ENCODE results near the gene PSAP. TPM values are rescaled to one million over a fixed set of nuclear protein-coding genes. Genes with fewer than 3 reads are reported as not detected.

Gene PSAP
- total RNA-seq, 1 experiment from 2014 or later, result 251 TPM

GRCh38 chr10:71810048-71810750, 40.9 kb downstream of the PSAP start:
- Histone ChIP-seq H3K9me3 (replicated peaks) (no peaks in the 10 kb centered on the region), H3K27me3 (replicated peaks) (no peaks in the 10 kb centered on the region), H3K4me3 (no peak overlapping the region), H3K36me3 (peaks cover 3% of the 10 kb centered on the region; the same call in 1 of the 2 replicates), H3K4me1 (replicated peaks) (no peaks in the 10 kb centered on the region), H3K27ac (no peak overlapping the region)
- no peak for DNase-seq (ENCODE audit: low read depth in 1 of 2, low spot score in 2 of 2)

- Histone ChIP-seq H3K27ac (no peak overlapping the region), H3K9me3 (replicated peaks) (no peaks in the 10 kb centered on the region), H3K36me3 (no peaks in the 10 kb centered on the region), H3K4me1 (replicated peaks) (no peaks in the 10 kb centered on the region), H3K27me3 (replicated peaks) (no peaks in the 10 kb centered on the region), H3K4me3 (no peak overlapping the region)
- DNase-seq (ENCODE audit: low read depth in 1 of 2, low spot score in 2 of 2), result no peak
Measured at GRCh38 chr10:71809628-71810027, 41.4 kb downstream of the PSAP start.

GRCh38 chr10:71807557-71808510, 43.2 kb downstream of the PSAP start:
- Histone ChIP-seq H3K36me3 (no peaks in the 10 kb centered on the region), H3K4me3 (no peak overlapping the region), H3K27me3 (replicated peaks) (no peaks in the 10 kb centered on the region), H3K27ac (no peak overlapping the region), H3K4me1 (replicated peaks) (no peaks in the 10 kb centered on the region), H3K9me3 (replicated peaks) (no peaks in the 10 kb centered on the region)
- DNase-seq (ENCODE audit: low read depth in 1 of 2, low spot score in 2 of 2), result peak in 1 of 2 experiments; percentile 39

GRCh38 chr10:71806704-71807556, 44.1 kb downstream of the PSAP start:
- H3K27ac ChIP-seq, result no peak overlapping the region
- peak in 1 of 2 experiments; percentile 37 for DNase-seq (ENCODE audit: low read depth in 1 of 2, low spot score in 2 of 2)

GRCh38 chr10:71805776-71806703, 45.0 kb downstream of the PSAP start:
- Histone ChIP-seq H3K4me3 (no peak overlapping the region), H3K27ac (no peak overlapping the region), H3K27me3 (replicated peaks) (no peaks in the 10 kb centered on the region), H3K9me3 (replicated peaks) (no peaks in the 10 kb centered on the region), H3K4me1 (replicated peaks) (no peaks in the 10 kb centered on the region), H3K36me3 (no peaks in the 10 kb centered on the region)
- no peak for DNase-seq (ENCODE audit: low read depth in 1 of 2, low spot score in 2 of 2)

More at GRCh38 chr10:71806704-71807556, 44.1 kb downstream of the PSAP start:
- Histone ChIP-seq H3K9me3 (replicated peaks) (no peaks in the 10 kb centered on the region), H3K27me3 (replicated peaks) (no peaks in the 10 kb centered on the region), H3K4me3 (no peak overlapping the region), H3K36me3 (no peaks in the 10 kb centered on the region), H3K4me1 (replicated peaks) (no peaks in the 10 kb centered on the region)

GRCh38 chr10:71804077-71804476, 47.0 kb downstream of the PSAP start:
- Histone ChIP-seq H3K36me3 (no peaks in the 10 kb centered on the region), H3K4me1 (replicated peaks) (no peaks in the 10 kb centered on the region), H3K9me3 (replicated peaks) (no peaks in the 10 kb centered on the region), H3K27me3 (replicated peaks) (no peaks in the 10 kb centered on the region), H3K27ac (no peak overlapping the region), H3K4me3 (no peak overlapping the region)
- DNase-seq (ENCODE audit: low read depth in 1 of 2, low spot score in 2 of 2), result no peak

- no peaks in the 10 kb centered on the region for H3K4me1 ChIP-seq (replicated peaks)
- H3K27me3 ChIP-seq (replicated peaks), result no peaks in the 10 kb centered on the region
- H3K27ac ChIP-seq, result no peak overlapping the region
- H3K4me3 ChIP-seq, result no peak overlapping the region
- no peaks in the 10 kb centered on the region for H3K36me3 ChIP-seq
- DNase-seq (ENCODE audit: low read depth in 1 of 2, low spot score in 2 of 2), result peak in 1 of 2 experiments; percentile 39
- no peaks in the 10 kb centered on the region for H3K9me3 ChIP-seq (replicated peaks)
Measured at GRCh38 chr10:71802715-71803488, 48.1 kb downstream of the PSAP start.

- no peaks in the 10 kb centered on the region for H3K36me3 ChIP-seq
- no peaks in the 10 kb centered on the region for H3K27me3 ChIP-seq (replicated peaks)
- no peaks in the 10 kb centered on the region for H3K4me1 ChIP-seq (replicated peaks)
- no peak for DNase-seq (ENCODE audit: low read depth in 1 of 2, low spot score in 2 of 2)
- H3K4me3 ChIP-seq, result no peak overlapping the region
- no peak overlapping the region for H3K27ac ChIP-seq
- H3K9me3 ChIP-seq (replicated peaks), result no peaks in the 10 kb centered on the region
Measured at GRCh38 chr10:71802235-71802634, 48.8 kb downstream of the PSAP start.

- no peak overlapping the region for H3K27ac ChIP-seq
- H3K36me3 ChIP-seq, result no peaks in the 10 kb centered on the region
- no peaks in the 10 kb centered on the region for H3K9me3 ChIP-seq (replicated peaks)
- H3K4me1 ChIP-seq (replicated peaks), result no peaks in the 10 kb centered on the region
- DNase-seq (ENCODE audit: low read depth in 1 of 2, low spot score in 2 of 2), result no peak
- H3K27me3 ChIP-seq (replicated peaks), result no peaks in the 10 kb centered on the region
- no peak overlapping the region for H3K4me3 ChIP-seq
Measured at GRCh38 chr10:71801361-71801760, 49.7 kb downstream of the PSAP start.

GRCh38 chr10:71799608-71800453, 51.2 kb downstream of the PSAP start:
- DNase-seq (ENCODE audit: low read depth in 1 of 2, low spot score in 2 of 2), result no peak
- H3K27me3 ChIP-seq (replicated peaks), result no peaks in the 10 kb centered on the region; the same call in 1 of the 2 replicates
- no peak overlapping the region for H3K27ac ChIP-seq
- H3K4me1 ChIP-seq (replicated peaks), result no peaks in the 10 kb centered on the region
- no peaks in the 10 kb centered on the region for H3K9me3 ChIP-seq (replicated peaks)
- no peak overlapping the region for H3K4me3 ChIP-seq
- no peaks in the 10 kb centered on the region for H3K36me3 ChIP-seq

GRCh38 chr10:71799112-71799511, 51.9 kb downstream of the PSAP start:
- H3K9me3 ChIP-seq (replicated peaks), result no peaks in the 10 kb centered on the region
- H3K4me1 ChIP-seq (replicated peaks), result no peaks in the 10 kb centered on the region
- H3K27me3 ChIP-seq (replicated peaks), result no peaks in the 10 kb centered on the region; the same call in 1 of the 2 replicates
- no peaks in the 10 kb centered on the region for H3K36me3 ChIP-seq
- H3K4me3 ChIP-seq, result no peak overlapping the region
- no peak overlapping the region for H3K27ac ChIP-seq
- DNase-seq (ENCODE audit: low read depth in 1 of 2, low spot score in 2 of 2), result no peak

All from SJSA1 (cell line).